ENCODE results near the gene SEMA4A. TPM values are rescaled to one million over a fixed set of nuclear protein-coding genes. Genes with fewer than 3 reads are reported as not detected.

SEMA4A gene
- total RNA-seq, 1 experiment from 2014 or later = 6.9 TPM

- H3K4me3 Mint-ChIP-seq (ENCODE audit: low read depth, unreplicated experiment) = no peak overlapping the region
- H3K27ac Mint-ChIP-seq (ENCODE audit: unreplicated experiment) = no peak overlapping the region
- no peak for TF ChIP-seq CTCF (IDR thresholded peaks at IDR 0.05; ENCODE audit: unreplicated experiment)
- no peak for DNase-seq
- H3K27me3 Mint-ChIP-seq (ENCODE audit: unreplicated experiment) = no peaks in the 10 kb centered on the region
- intact Hi-C loops (cut with micrococcal nuclease; ENCODE audit: unreplicated experiment) = no loop called here
- H3K36me3 Mint-ChIP-seq (ENCODE audit: insufficient read depth, unreplicated experiment) = peaks cover 12% of the 10 kb centered on the region
- peaks cover 15% of the 10 kb centered on the region for H3K4me1 Mint-ChIP-seq (ENCODE audit: low read depth, unreplicated experiment)
- no peaks in the 10 kb centered on the region for H3K9me3 Mint-ChIP-seq (ENCODE audit: low read depth, unreplicated experiment)
- BruUV-seq (replicated peaks) = no TSS peak
- CTCF ChIA-PET = interaction anchor here (0.7 kb wide), 1 partner anchor 92 kb away, joined by 4 read pairs; no protein-coding TSS in a partner anchor
Observed at GRCh38 chr1:156217871-156218270, 64.5 kb downstream of the SEMA4A start.

- Mint-ChIP-seq H3K4me1 (ENCODE audit: low read depth, unreplicated experiment) (peaks cover 17% of the 10 kb centered on the region), H3K27me3 (ENCODE audit: unreplicated experiment) (no peaks in the 10 kb centered on the region), H3K4me3 (ENCODE audit: low read depth, unreplicated experiment) (no peak overlapping the region), H3K36me3 (ENCODE audit: insufficient read depth, unreplicated experiment) (peaks cover 4% of the 10 kb centered on the region), H3K27ac (ENCODE audit: unreplicated experiment) (no peak overlapping the region), H3K9me3 (ENCODE audit: low read depth, unreplicated experiment) (no peaks in the 10 kb centered on the region)
- BruUV-seq (replicated peaks) = no TSS peak
- TF ChIP-seq CTCF (IDR thresholded peaks at IDR 0.05; ENCODE audit: unreplicated experiment) = no peak
- intact Hi-C loops (cut with micrococcal nuclease; ENCODE audit: unreplicated experiment) = no loop called here
- CTCF ChIA-PET = no interaction called here
- DNase-seq = no peak
Observed at GRCh38 chr1:156220226-156220625, 66.8 kb downstream of the SEMA4A start.

- peaks cover 17% of the 10 kb centered on the region for H3K4me1 Mint-ChIP-seq (ENCODE audit: low read depth, unreplicated experiment)
- no peak overlapping the region for H3K27ac Mint-ChIP-seq (ENCODE audit: unreplicated experiment)
- H3K4me3 Mint-ChIP-seq (ENCODE audit: low read depth, unreplicated experiment) = no peak overlapping the region
- H3K9me3 Mint-ChIP-seq (ENCODE audit: low read depth, unreplicated experiment) = no peaks in the 10 kb centered on the region
- no peak for TF ChIP-seq CTCF (IDR thresholded peaks at IDR 0.05; ENCODE audit: unreplicated experiment)
- intact Hi-C loops (cut with micrococcal nuclease; ENCODE audit: unreplicated experiment) = no loop called here
- peaks cover 4% of the 10 kb centered on the region for H3K36me3 Mint-ChIP-seq (ENCODE audit: insufficient read depth, unreplicated experiment)
- CTCF ChIA-PET = interaction anchor here (1.0 kb wide), 1 partner anchor 76 kb away, joined by 3 read pairs; no protein-coding TSS in a partner anchor
- no peak for DNase-seq
- H3K27me3 Mint-ChIP-seq (ENCODE audit: unreplicated experiment) = no peaks in the 10 kb centered on the region
- BruUV-seq (replicated peaks) = no TSS peak
Observed at GRCh38 chr1:156221986-156222692, 68.8 kb downstream of the SEMA4A start.

- DNase-seq = no peak
- intact Hi-C loops (cut with micrococcal nuclease; ENCODE audit: unreplicated experiment) = loop anchor here (1.0 kb wide), 2 partner anchors 79 to 135 kb away; no protein-coding TSS in a partner anchor
- H3K27ac Mint-ChIP-seq (ENCODE audit: unreplicated experiment) = no peak overlapping the region
- H3K36me3 Mint-ChIP-seq (ENCODE audit: insufficient read depth, unreplicated experiment) = peaks cover 17% of the 10 kb centered on the region
- H3K27me3 Mint-ChIP-seq (ENCODE audit: unreplicated experiment) = no peaks in the 10 kb centered on the region
- no TSS peak for BruUV-seq (replicated peaks)
- H3K9me3 Mint-ChIP-seq (ENCODE audit: low read depth, unreplicated experiment) = no peaks in the 10 kb centered on the region
- CTCF ChIA-PET = interaction anchor here (0.6 to 1.9 kb wide), 21 partner anchors 9 to 285 kb away, joined by 3 to 55 read pairs (median 6); partner anchors contain the start of genes PMF1, SEMA4A and SLC25A44
- no peak for TF ChIP-seq CTCF (IDR thresholded peaks at IDR 0.05; ENCODE audit: unreplicated experiment)
- peaks cover 17% of the 10 kb centered on the region for H3K4me1 Mint-ChIP-seq (ENCODE audit: low read depth, unreplicated experiment)
- H3K4me3 Mint-ChIP-seq (ENCODE audit: low read depth, unreplicated experiment) = no peak overlapping the region
Observed at GRCh38 chr1:156225677-156226014, 72.3 kb downstream of the SEMA4A start.
